ENCODE measurements around the gene MAPK6.

DNA sequence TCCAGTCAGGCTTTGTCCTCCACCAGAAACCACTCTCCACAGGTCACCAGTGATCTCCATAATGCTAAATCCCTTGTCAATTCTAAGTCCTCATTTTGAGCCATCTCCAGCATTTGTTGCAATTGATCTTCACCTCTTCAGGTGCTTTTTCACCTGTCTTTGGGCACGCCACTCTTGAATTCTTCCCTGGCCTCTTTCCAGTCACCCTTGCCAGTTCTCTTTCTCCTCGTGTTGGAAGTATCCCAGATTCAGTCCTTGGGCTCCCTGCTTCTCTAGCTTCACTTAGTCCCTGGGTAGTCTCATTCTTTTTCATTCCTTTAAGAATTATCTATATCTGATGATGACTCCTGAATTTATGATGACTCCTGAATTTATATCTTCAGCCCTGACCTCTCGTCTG lies 37.5 kb downstream of the MAPK6 start:
- TF ChIP-seq POLR2A (IDR thresholded peaks at IDR 0.05) = no peak
- TF ChIP-seq, protein P1, sequence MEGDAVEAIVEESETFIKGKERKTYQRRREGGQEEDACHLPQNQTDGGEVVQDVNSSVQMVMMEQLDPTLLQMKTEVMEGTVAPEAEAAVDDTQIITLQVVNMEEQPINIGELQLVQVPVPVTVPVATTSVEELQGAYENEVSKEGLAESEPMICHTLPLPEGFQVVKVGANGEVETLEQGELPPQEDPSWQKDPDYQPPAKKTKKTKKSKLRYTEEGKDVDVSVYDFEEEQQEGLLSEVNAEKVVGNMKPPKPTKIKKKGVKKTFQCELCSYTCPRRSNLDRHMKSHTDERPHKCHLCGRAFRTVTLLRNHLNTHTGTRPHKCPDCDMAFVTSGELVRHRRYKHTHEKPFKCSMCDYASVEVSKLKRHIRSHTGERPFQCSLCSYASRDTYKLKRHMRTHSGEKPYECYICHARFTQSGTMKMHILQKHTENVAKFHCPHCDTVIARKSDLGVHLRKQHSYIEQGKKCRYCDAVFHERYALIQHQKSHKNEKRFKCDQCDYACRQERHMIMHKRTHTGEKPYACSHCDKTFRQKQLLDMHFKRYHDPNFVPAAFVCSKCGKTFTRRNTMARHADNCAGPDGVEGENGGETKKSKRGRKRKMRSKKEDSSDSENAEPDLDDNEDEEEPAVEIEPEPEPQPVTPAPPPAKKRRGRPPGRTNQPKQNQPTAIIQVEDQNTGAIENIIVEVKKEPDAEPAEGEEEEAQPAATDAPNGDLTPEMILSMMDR (IDR thresholded peaks at IDR 0.05) = no peak
